Stimulated activated CD4-positive, alpha-beta T cell treated with anti-CD3 and anti-CD28 coated beads, Interleukin-1b, Interleukin-23, amount 100 ng/mL, for 24 hours (primary cell): ENCODE measurements around the gene IFITM2.
"Not testable (repeated sequence)": the region's sequence is repeated elsewhere in the genome, so short reads cannot be mapped to it uniquely, and the experiment has no call there.

Experiments
- DNase-seq, 4 experiments: peaks; one replicate each; pipeline ENCODE4 v3.0.0-alpha.2; 2020; ENCODE audit warnings: low read depth in 4 of 4, low spot score in 1 of 4

IFITM2 gene

GRCh38 chr11:306645-307371 lies 808 bp upstream of the IFITM2 start:
- DNase-seq: no peak

GRCh38 chr11:308740-309665 lies 1.4 kb downstream of the IFITM2 start:
- DNase-seq: not testable (repeated sequence)

GRCh38 chr11:309979-310572 lies 2.5 kb downstream of the IFITM2 start:
- DNase-seq: not testable (repeated sequence)

- DNase-seq: not testable (repeated sequence)
Measured at GRCh38 chr11:311013-311748, 3.6 kb downstream of the IFITM2 start.

- DNase-seq: no peak
Measured at GRCh38 chr11:312092-312816, 4.6 kb downstream of the IFITM2 start.

- no peak for DNase-seq
Measured at GRCh38 chr11:313304-313786, 5.7 kb downstream of the IFITM2 start.

- no peak for DNase-seq
Measured at GRCh38 chr11:313787-314553, 6.4 kb downstream of the IFITM2 start, which contains the start of gene IFITM1. IFITM1 (plus strand) TSS chr11:314040; CDS start chr11:314171, 131 bp downstream.

- not testable (repeated sequence) for DNase-seq
Measured at GRCh38 chr11:314554-314875, 6.9 kb downstream of the IFITM2 start.

GRCh38 chr11:315051-315481 lies 7.5 kb downstream of the IFITM2 start:
- DNase-seq: no peak

GRCh38 chr11:315516-315994 lies 7.9 kb downstream of the IFITM2 start:
- DNase-seq: no peak

GRCh38 chr11:316031-316701 lies 8.6 kb downstream of the IFITM2 start:
- no peak for DNase-seq

- no peak for DNase-seq
Measured at GRCh38 chr11:316891-317301, 9.3 kb downstream of the IFITM2 start.

- not testable (repeated sequence) for DNase-seq
Measured at GRCh38 chr11:317668-318404, 10.2 kb downstream of the IFITM2 start.

GRCh38 chr11:318405-319120 lies 10.9 kb downstream of the IFITM2 start:
- DNase-seq: not testable (repeated sequence)

GRCh38 chr11:319121-319887 lies 11.7 kb downstream of the IFITM2 start:
- DNase-seq: not testable (repeated sequence)

- not testable (repeated sequence) for DNase-seq
Measured at GRCh38 chr11:319888-320273, 12.3 kb downstream of the IFITM2 start.

GRCh38 chr11:324156-324555 lies 16.5 kb downstream of the IFITM2 start:
- no peak for DNase-seq
